Renal cortical epithelial cell (primary cell): ENCODE results near the gene PLEKHO1. TPM values are rescaled to one million over a fixed set of nuclear protein-coding genes. Genes with fewer than 3 reads are reported as not detected.
"Not testable (repeated sequence)": the region's sequence is repeated elsewhere in the genome, so short reads cannot be mapped to it uniquely, and the experiment has no call there.

Experiments used
- DNase-seq: peaks from one replicate; pipeline ENCODE4 v3.0.0-alpha.2; 2011; ENCODE audit warnings: low read depth
- total RNA-seq: library from RNA; depleted of rRNA; stranded (reverse); fragments of >200 nt; gene quantifications from 2 replicates; pipeline ENCODE4 v1.2.3, GENCODE V29; 2014

Gene PLEKHO1
- total RNA-seq: 10.0 and 26.7 TPM in 2 replicates

GRCh38 chr1:150149271-150150132, at the start of gene PLEKHO1:
Gene PLEKHO1, plus strand, starts transcription at chr1:150149916. Its CDS starts 342 bp downstream, at chr1:150150258.
- DNase-seq: peak; percentile 23

GRCh38 chr1:150102986-150103385, 46.7 kb upstream of the PLEKHO1 start:
- DNase-seq: no peak

- DNase-seq: no peak
These were observed 43.4 kb upstream of the PLEKHO1 start for GRCh38 chr1:150106341-150106740.

- no peak for DNase-seq
These were observed 40.1 kb upstream of the PLEKHO1 start for GRCh38 chr1:150109586-150109985.

- DNase-seq: no peak
These were observed 39.6 kb upstream of the PLEKHO1 start for GRCh38 chr1:150110116-150110515.

- no peak for DNase-seq
These were observed 38.0 kb upstream of the PLEKHO1 start for GRCh38 chr1:150111670-150112069.

- DNase-seq: no peak
These were observed 34.6 kb upstream of the PLEKHO1 start for GRCh38 chr1:150115121-150115520.

- no peak for DNase-seq
These were observed 31.0 kb upstream of the PLEKHO1 start for GRCh38 chr1:150118716-150119115.

GRCh38 chr1:150121236-150121862, 28.4 kb upstream of the PLEKHO1 start:
- no peak for DNase-seq

GRCh38 chr1:150126811-150127210, 22.9 kb upstream of the PLEKHO1 start:
- DNase-seq: peak; percentile 4

- no peak for DNase-seq
These were observed 22.3 kb upstream of the PLEKHO1 start for GRCh38 chr1:150127464-150127863.

- no peak for DNase-seq
These were observed 21.8 kb upstream of the PLEKHO1 start for GRCh38 chr1:150127868-150128267.

GRCh38 chr1:150132372-150132771, 17.3 kb upstream of the PLEKHO1 start:
- no peak for DNase-seq

- DNase-seq: no peak
These were observed 15.2 kb upstream of the PLEKHO1 start for GRCh38 chr1:150134537-150134936.

GRCh38 chr1:150135400-150135799, 14.3 kb upstream of the PLEKHO1 start:
- not testable (repeated sequence) for DNase-seq

- DNase-seq: no peak
These were observed 11.7 kb upstream of the PLEKHO1 start for GRCh38 chr1:150138044-150138443.

- no peak for DNase-seq
These were observed 8.3 kb upstream of the PLEKHO1 start for GRCh38 chr1:150141452-150141851.

GRCh38 chr1:150142083-150142482, 7.6 kb upstream of the PLEKHO1 start:
- no peak for DNase-seq

- DNase-seq: no peak
These were observed 5.1 kb upstream of the PLEKHO1 start for GRCh38 chr1:150144606-150145005.

GRCh38 chr1:150146016-150146415, 3.7 kb upstream of the PLEKHO1 start:
- DNase-seq: not testable (repeated sequence)

- no peak for DNase-seq
These were observed 2.7 kb upstream of the PLEKHO1 start for GRCh38 chr1:150146849-150147542.

GRCh38 chr1:150148837-150149270, 862 bp upstream of the PLEKHO1 start:
- DNase-seq: no peak
